Astrocyte of the cerebellum (primary cell): ENCODE results near the gene RNF123.

Experiments
- DNase-seq: peaks from one replicate; pipeline ENCODE4 v3.0.0-alpha.2; 2011; ENCODE audit warnings: low read depth
- H3K4me3 ChIP-seq: 2 replicates; pipeline ENCODE4 v1.5.1; 2011; ENCODE audit warnings: mild to moderate bottlenecking, low read depth, low read length, moderate library complexity
- CTCF ChIP-seq: IDR thresholded peaks from 2 replicates; pipeline ENCODE4 v1.5.1; 2012; ENCODE audit warnings: low read length, low read depth, moderate library complexity, mild to moderate bottlenecking; ENCODE audit errors: missing control alignments
- in situ Hi-C: cut with HindIII; loops from 2 replicates; pipeline ENCODE4 v1.10.0; 2017; ENCODE audit warnings: low sequenced_read_pairs

The RNF123 gene

GRCh38 chr3:49647741-49648140 lies 41.6 kb upstream of the RNF123 start:
- no peak overlapping the region for H3K4me3 ChIP-seq
- TF ChIP-seq CTCF, result no peak
- DNase-seq, result no peak
- in situ Hi-C loops, result no loop called here

GRCh38 chr3:49648354-49649019 lies 40.9 kb upstream of the RNF123 start:
- TF ChIP-seq CTCF, result no peak
- no peak overlapping the region for H3K4me3 ChIP-seq
- no peak for DNase-seq
- in situ Hi-C loops, result no loop called here

GRCh38 chr3:49649576-49649975 lies 39.8 kb upstream of the RNF123 start:
- H3K4me3 ChIP-seq, result no peak overlapping the region
- TF ChIP-seq CTCF, result no peak
- in situ Hi-C loops, result no loop called here
- no peak for DNase-seq

- TF ChIP-seq CTCF, result no peak
- no peak for DNase-seq
- in situ Hi-C loops, result no loop called here
Measured at GRCh38 chr3:49650177-49650576, 39.2 kb upstream of the RNF123 start.

GRCh38 chr3:49650637-49651036 lies 38.7 kb upstream of the RNF123 start:
- no peak overlapping the region for H3K4me3 ChIP-seq
- in situ Hi-C loops, result no loop called here
- no peak for DNase-seq
- TF ChIP-seq CTCF, result no peak

More at GRCh38 chr3:49650177-49650576, 39.2 kb upstream of the RNF123 start:
- H3K4me3 ChIP-seq, result no peak overlapping the region

- no peak overlapping the region for H3K4me3 ChIP-seq
- DNase-seq, result no peak
- no peak for TF ChIP-seq CTCF
- in situ Hi-C loops, result no loop called here
Measured at GRCh38 chr3:49652218-49652902, 37.0 kb upstream of the RNF123 start.
